NCI-H146 treated with DMSO at 0.1 percent for 48 hours (cell line): ENCODE data around the gene KIF26B.

ENCODE experiments used
- DNase-seq: peaks from one replicate; lab custom pipeline; 2025; ENCODE audit not compliant: unreplicated experiment; lab: John Stamatoyannopoulos, UW

Gene KIF26B

GRCh38 chr1:245580651-245581050 lies 425.9 kb downstream of the KIF26B start:
- no peak for DNase-seq

- peak; percentile 42 for DNase-seq
Observed at GRCh38 chr1:245582026-245582425, 427.2 kb downstream of the KIF26B start.

GRCh38 chr1:245583081-245583480 lies 428.3 kb downstream of the KIF26B start:
- DNase-seq, result no peak

GRCh38 chr1:245583575-245584330 lies 429.0 kb downstream of the KIF26B start:
- no peak for DNase-seq

- DNase-seq, result no peak
Observed at GRCh38 chr1:245585252-245585959, 430.6 kb downstream of the KIF26B start.

GRCh38 chr1:245587435-245588115 lies 432.8 kb downstream of the KIF26B start:
- DNase-seq, result no peak

- no peak for DNase-seq
Observed at GRCh38 chr1:245588116-245588639, 433.4 kb downstream of the KIF26B start.

- no peak for DNase-seq
Observed at GRCh38 chr1:245589316-245589715, 434.5 kb downstream of the KIF26B start.

GRCh38 chr1:245589906-245590305 lies 435.1 kb downstream of the KIF26B start:
- DNase-seq, result no peak

GRCh38 chr1:245590726-245591125 lies 435.9 kb downstream of the KIF26B start:
- no peak for DNase-seq

- no peak for DNase-seq
Observed at GRCh38 chr1:245591346-245592188, 436.8 kb downstream of the KIF26B start.

- no peak for DNase-seq
Observed at GRCh38 chr1:245592189-245592460, 437.3 kb downstream of the KIF26B start.

GRCh38 chr1:245598524-245599305 lies 443.9 kb downstream of the KIF26B start:
- no peak for DNase-seq

- no peak for DNase-seq
Observed at GRCh38 chr1:245599371-245600174, 444.8 kb downstream of the KIF26B start.

- no peak for DNase-seq
Observed at GRCh38 chr1:245600658-245601057, 445.9 kb downstream of the KIF26B start.

- no peak for DNase-seq
Observed at GRCh38 chr1:245603311-245603865, 448.6 kb downstream of the KIF26B start.

GRCh38 chr1:245604979-245605378 lies 450.2 kb downstream of the KIF26B start:
- no peak for DNase-seq

- no peak for DNase-seq
Observed at GRCh38 chr1:245605480-245606156, 450.8 kb downstream of the KIF26B start.
